SK-N-SH treated with all-trans-retinoic acid at 6 μM for 48 hours (cell line): ENCODE measurements around the gene MOK.
"Not testable (repeated sequence)": the region's sequence is repeated elsewhere in the genome, so short reads cannot be mapped to it uniquely, and the experiment has no call there.

Experiments used
- ATAC-seq: fragments of 200-7000 bp; cut with Tn5 transposase; 3 replicates; pipeline ENCODE4 v1.9.1; 2020; ENCODE audit warnings: mild to moderate bottlenecking, moderate library complexity
- ARNTL ChIP-seq: fragments of 450-650 bp; formaldehyde crosslinking; IDR thresholded peaks from 2 replicates; pipeline ENCODE4 v1.5.0; 2020; ENCODE audit warnings: low read depth, mild to moderate bottlenecking, moderate library complexity, borderline replicate concordance
- BACH2 ChIP-seq: fragments of 250-450 bp; sonication (Bioruptor Pico); IDR thresholded peaks from 2 replicates; pipeline ENCODE4 v1.9.0; 2021; ENCODE audit warnings: mild to moderate bottlenecking, borderline replicate concordance
- CSDC2 ChIP-seq: fragments of 250-450 bp; sonication (Bioruptor Pico); IDR thresholded peaks from 2 replicates; pipeline ENCODE4 v1.5.0; 2020; ENCODE audit warnings: mild to moderate bottlenecking, moderate library complexity
- ESRRG ChIP-seq: fragments of 250-450 bp; sonication (Bioruptor Pico); IDR thresholded peaks from 2 replicates; pipeline ENCODE4 v1.6.1; 2021; ENCODE audit warnings: mild to moderate bottlenecking
- ISL1 ChIP-seq: fragments of 250-450 bp; sonication (Bioruptor Pico); IDR thresholded peaks from 2 replicates; pipeline ENCODE4 v2.1.2; 2022; ENCODE audit warnings: mild to moderate bottlenecking, moderate library complexity
- OSR1 ChIP-seq: fragments of 250-450 bp; sonication (Bioruptor Pico); IDR thresholded peaks from 2 replicates; pipeline ENCODE4 v1.8.0; 2022; ENCODE audit warnings: moderate library complexity, mild to moderate bottlenecking, inconsistent platforms
- PPARA ChIP-seq: fragments of 250-450 bp; sonication (Bioruptor Pico); IDR thresholded peaks from 2 replicates; pipeline ENCODE4 v1.5.0; 2020; ENCODE audit warnings: mild to moderate bottlenecking, borderline replicate concordance
- RARB ChIP-seq: fragments of 250-450 bp; sonication (Bioruptor Pico); IDR thresholded peaks from 2 replicates; pipeline ENCODE4 v1.8.0; 2021; ENCODE audit warnings: mild to moderate bottlenecking, moderate library complexity
- SNAI2 ChIP-seq: fragments of 250-450 bp; sonication (Bioruptor Pico); IDR thresholded peaks from 2 replicates; pipeline ENCODE4 v1.5.0; 2020; ENCODE audit warnings: mild to moderate bottlenecking, moderate library complexity
- TCF4 ChIP-seq: fragments of 250-450 bp; sonication (Bioruptor Pico); IDR thresholded peaks from 2 replicates; pipeline ENCODE4 v1.8.0; 2021; ENCODE audit warnings: mild to moderate bottlenecking, moderate library complexity, borderline replicate concordance
- ZC3H10 ChIP-seq: fragments of 250-450 bp; sonication (Bioruptor Pico); IDR thresholded peaks from 2 replicates; pipeline ENCODE4 v1.5.1; 2021; ENCODE audit warnings: mild to moderate bottlenecking, moderate library complexity
- ZFP3 ChIP-seq: fragments of 250-450 bp; sonication (Bioruptor Pico); IDR thresholded peaks from 2 replicates; pipeline ENCODE4 v1.5.0; 2020; ENCODE audit warnings: mild to moderate bottlenecking, moderate library complexity
- ZNF565 ChIP-seq: fragments of 450-650 bp; formaldehyde crosslinking; conservative IDR thresholded peaks from 2 replicates; pipeline ENCODE4 v1.5.0; 2020; ENCODE audit warnings: low read depth, mild to moderate bottlenecking, moderate library complexity
- ZNF70 ChIP-seq: fragments of 450-650 bp; formaldehyde crosslinking; IDR thresholded peaks from 2 replicates; pipeline ENCODE4 v1.5.0; 2020; ENCODE audit warnings: mild to moderate bottlenecking, moderate library complexity
- ZNF8 ChIP-seq: fragments of 450-650 bp; formaldehyde crosslinking; IDR thresholded peaks from 2 replicates; pipeline ENCODE4 v1.5.0; 2020; ENCODE audit warnings: mild to moderate bottlenecking, moderate library complexity
- TF ChIP-seq, protein P1 (sequence below): fragments of 250-450 bp; sonication (Bioruptor Pico); IDR thresholded peaks from 2 replicates; pipeline ENCODE4 v1.8.0; 2020; ENCODE audit warnings: mild to moderate bottlenecking, moderate library complexity, borderline replicate concordance
- TF ChIP-seq, protein P2 (sequence below): fragments of 250-450 bp; sonication (Bioruptor Pico); IDR thresholded peaks from 2 replicates; pipeline ENCODE4 v1.5.1; 2020; ENCODE audit warnings: low read depth, mild to moderate bottlenecking, moderate library complexity
- TF ChIP-seq, protein P3 (sequence below): fragments of 250-450 bp; sonication (Bioruptor Pico); IDR thresholded peaks from 2 replicates; pipeline ENCODE4 v1.8.0; 2021; ENCODE audit warnings: low read depth, mild to moderate bottlenecking, moderate library complexity, borderline replicate concordance
- TF ChIP-seq, protein P4 (sequence below): fragments of 250-450 bp; sonication (Bioruptor Pico); IDR thresholded peaks from 2 replicates; pipeline ENCODE4 v1.5.1; 2021; ENCODE audit warnings: mild to moderate bottlenecking, moderate library complexity
- TF ChIP-seq, protein P5 (sequence below): fragments of 250-450 bp; sonication (Bioruptor Pico); IDR thresholded peaks from 2 replicates; pipeline ENCODE4 v1.5.0; 2020; ENCODE audit warnings: mild to moderate bottlenecking, moderate library complexity

MOK gene, protein sequence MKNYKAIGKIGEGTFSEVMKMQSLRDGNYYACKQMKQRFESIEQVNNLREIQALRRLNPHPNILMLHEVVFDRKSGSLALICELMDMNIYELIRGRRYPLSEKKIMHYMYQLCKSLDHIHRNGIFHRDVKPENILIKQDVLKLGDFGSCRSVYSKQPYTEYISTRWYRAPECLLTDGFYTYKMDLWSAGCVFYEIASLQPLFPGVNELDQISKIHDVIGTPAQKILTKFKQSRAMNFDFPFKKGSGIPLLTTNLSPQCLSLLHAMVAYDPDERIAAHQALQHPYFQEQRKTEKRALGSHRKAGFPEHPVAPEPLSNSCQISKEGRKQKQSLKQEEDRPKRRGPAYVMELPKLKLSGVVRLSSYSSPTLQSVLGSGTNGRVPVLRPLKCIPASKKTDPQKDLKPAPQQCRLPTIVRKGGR

DNA sequence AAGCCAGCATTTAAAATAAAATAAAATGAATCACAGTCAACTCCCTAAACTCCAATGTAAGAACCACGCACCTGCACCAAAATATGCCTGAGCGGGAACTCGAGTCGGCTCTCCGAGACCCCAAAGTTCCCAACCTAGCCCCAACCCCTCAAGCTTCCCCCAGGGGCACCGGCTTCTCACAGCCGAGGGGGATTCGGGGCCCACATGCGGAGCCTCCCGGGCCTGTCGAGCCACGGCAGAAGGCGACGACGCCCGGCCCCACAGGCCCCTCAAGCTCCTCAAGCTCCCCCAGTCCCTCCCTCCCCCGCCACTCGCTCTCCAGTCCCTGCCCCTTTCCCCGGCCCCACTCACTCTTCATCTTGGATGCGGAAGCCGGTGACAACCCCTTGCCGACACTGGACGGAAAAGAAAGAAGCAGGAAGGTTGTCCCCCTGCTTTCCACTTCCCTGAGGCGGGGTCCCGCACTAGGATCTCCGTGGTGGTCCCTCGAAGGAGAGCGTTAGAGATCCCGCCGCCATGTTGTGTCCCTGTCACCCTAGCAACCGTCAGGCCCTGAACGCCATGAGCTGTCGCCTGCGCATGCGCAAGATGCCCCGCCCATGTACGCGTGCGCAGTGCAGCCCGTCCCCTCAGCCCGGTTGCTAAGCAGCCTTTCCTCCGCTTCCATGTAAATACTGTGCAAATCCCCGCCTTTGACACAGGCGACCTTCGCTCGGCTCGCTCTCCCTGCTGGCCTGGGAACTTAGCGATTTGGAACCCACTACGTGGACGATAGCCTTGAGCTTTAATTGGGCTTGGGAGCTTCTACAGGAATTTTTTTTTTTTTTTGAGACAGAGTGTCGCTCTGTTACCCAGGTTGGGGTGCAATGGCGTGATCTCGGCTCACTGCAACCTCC lies at the start of gene MOK:
Gene MOK (minus strand): TSS at position 554 of the 896 bp plus-strand sequence. CDS start 196 bp downstream, at position 358.
- ATAC-seq = peak; percentile 93
- TF ChIP-seq CSDC2 (CRISPR knock-in tag) (no peak), ZFP3 (CRISPR knock-in tag) (no peak)

DNA sequence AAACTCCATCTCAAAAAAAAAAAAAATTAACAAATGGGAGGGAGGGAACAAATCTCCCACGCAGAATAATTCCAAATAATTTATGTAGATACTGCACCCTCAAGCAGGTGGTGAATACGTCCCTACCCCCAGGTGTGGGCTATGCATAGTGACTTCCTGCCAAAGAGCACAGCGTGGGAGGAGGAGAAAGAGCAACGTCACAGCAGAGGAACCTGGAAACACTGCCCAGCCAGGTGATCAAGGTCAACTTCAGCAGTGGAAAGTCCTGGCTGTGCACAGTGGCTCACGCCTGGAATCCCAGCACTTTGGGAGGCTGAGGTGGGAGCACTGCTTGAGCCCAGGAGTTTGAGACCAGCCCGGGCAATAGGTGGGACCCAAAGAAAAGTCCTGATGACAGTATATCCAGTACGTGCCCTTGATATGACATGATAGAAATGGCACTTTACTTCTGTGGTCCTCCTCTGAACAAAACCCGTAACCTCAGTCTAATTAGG lies 48.2 kb upstream of the MOK start:
- TF ChIP-seq ESRRG (CRISPR knock-in tag) = no peak
- TF ChIP-seq, protein P1, sequence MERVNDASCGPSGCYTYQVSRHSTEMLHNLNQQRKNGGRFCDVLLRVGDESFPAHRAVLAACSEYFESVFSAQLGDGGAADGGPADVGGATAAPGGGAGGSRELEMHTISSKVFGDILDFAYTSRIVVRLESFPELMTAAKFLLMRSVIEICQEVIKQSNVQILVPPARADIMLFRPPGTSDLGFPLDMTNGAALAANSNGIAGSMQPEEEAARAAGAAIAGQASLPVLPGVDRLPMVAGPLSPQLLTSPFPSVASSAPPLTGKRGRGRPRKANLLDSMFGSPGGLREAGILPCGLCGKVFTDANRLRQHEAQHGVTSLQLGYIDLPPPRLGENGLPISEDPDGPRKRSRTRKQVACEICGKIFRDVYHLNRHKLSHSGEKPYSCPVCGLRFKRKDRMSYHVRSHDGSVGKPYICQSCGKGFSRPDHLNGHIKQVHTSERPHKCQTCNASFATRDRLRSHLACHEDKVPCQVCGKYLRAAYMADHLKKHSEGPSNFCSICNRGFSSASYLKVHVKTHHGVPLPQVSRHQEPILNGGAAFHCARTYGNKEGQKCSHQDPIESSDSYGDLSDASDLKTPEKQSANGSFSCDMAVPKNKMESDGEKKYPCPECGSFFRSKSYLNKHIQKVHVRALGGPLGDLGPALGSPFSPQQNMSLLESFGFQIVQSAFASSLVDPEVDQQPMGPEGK (CRISPR knock-in tag) = no peak
- no peak for TF ChIP-seq SNAI2 (CRISPR knock-in tag)
- ATAC-seq = no peak

DNA sequence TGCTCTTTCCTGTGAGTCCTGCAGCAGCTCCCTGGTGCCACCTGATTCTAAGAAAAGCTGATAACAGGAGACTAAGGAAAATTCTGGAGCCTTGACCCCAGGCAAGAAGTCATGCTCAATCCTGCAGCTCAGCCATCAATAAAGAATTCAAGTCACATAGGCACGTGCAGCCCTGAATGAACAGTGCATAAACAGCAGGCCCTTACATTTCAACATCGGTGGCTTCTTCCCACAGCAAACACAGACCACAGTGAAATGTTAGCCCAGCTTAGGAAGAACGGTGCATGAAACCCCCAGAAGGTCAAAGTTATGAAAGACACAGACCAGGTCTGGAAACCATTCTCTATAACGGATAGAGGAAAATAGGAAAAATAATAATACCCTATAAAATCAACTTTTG lies 47.2 kb upstream of the MOK start:
- no peak for TF ChIP-seq BACH2 (CRISPR knock-in tag)
- no peak for TF ChIP-seq TCF4 (CRISPR knock-in tag)

DNA sequence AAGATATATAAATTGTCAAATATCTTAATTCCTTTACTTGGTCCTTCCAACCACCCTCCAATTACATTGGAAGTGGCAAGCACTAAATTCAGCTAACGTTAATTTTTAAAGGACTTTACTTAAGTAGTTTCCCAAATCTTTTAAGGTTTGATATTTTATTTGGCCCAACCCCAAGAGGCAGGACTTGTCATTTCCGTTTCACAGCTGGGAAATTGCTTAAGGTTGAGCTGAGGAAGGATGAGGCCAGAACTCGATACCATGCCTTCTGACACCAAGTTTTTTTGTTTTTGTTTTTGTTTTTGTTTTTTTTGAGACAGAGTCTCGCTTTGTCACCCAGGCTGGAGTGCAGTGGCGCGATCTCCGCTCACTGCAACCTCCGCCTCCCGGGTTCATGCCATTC lies 46.6 kb upstream of the MOK start:
- ATAC-seq = not testable (repeated sequence)

More for the DNA sequence above, 47.2 kb upstream of the MOK start:
- ATAC-seq = no peak

DNA sequence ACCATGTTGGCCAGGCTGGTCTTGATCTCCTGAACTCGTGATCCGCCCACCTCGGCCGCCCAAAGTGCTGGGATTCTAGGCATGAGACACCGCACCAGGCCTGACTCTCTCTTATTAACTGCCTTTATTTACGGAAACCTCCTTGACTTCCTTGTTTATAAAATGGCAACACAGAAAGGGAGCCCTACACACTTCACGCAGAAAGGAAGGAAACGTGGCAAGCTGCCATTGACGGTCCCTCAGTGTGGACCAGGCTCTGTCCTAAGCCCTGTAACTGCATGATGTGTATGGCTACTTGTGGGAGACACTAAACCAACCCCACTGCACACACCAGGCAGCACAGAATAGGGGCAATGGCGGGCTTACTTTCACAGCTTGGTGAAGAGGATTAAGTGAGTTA lies 46.1 kb upstream of the MOK start:
- ATAC-seq = no peak
- TF ChIP-seq TCF4 (CRISPR knock-in tag) (no peak), OSR1 (CRISPR knock-in tag) (no peak)
- TF ChIP-seq, protein P2, sequence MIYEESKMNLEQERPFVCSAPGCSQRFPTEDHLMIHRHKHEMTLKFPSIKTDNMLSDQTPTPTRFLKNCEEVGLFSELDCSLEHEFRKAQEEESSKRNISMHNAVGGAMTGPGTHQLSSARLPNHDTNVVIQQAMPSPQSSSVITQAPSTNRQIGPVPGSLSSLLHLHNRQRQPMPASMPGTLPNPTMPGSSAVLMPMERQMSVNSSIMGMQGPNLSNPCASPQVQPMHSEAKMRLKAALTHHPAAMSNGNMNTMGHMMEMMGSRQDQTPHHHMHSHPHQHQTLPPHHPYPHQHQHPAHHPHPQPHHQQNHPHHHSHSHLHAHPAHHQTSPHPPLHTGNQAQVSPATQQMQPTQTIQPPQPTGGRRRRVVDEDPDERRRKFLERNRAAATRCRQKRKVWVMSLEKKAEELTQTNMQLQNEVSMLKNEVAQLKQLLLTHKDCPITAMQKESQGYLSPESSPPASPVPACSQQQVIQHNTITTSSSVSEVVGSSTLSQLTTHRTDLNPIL (CRISPR knock-in tag) = no peak

DNA sequence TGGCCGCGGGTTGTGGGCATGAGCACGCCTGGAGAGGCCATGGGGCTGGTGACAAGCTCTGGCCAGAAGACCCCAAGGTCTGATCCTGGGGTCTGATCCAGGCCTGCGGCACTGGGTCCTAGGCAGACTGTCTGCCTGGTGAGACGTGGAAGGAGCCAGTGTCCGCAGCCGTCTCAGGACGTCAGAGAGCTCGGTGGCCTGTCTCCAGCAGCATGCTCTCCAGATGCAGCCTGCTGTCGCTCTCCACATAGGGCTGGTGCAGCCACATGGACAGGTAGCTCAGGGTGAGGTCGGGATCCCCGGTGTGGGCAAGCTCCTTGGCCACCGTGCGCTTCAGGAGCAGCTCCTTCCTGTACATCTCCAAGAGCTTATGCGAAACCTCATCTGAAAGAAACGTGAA lies 43.4 kb upstream of the MOK start:
- ATAC-seq = no peak
- TF ChIP-seq ARNTL (CRISPR knock-in tag) (no peak), SNAI2 (CRISPR knock-in tag) (no peak), ZNF8 (CRISPR knock-in tag) (no peak), RARB (no peak), ZC3H10 (CRISPR knock-in tag) (no peak), ISL1 (CRISPR knock-in tag) (no peak), ZNF70 (no peak), ZFP3 (CRISPR knock-in tag) (no peak), ZNF565 (CRISPR knock-in tag) (no peak), ESRRG (CRISPR knock-in tag) (no peak), OSR1 (CRISPR knock-in tag) (no peak), PPARA (CRISPR knock-in tag) (no peak), CSDC2 (CRISPR knock-in tag) (no peak)
- TF ChIP-seq, protein P2 (CRISPR knock-in tag) = no peak
- TF ChIP-seq, protein P3, sequence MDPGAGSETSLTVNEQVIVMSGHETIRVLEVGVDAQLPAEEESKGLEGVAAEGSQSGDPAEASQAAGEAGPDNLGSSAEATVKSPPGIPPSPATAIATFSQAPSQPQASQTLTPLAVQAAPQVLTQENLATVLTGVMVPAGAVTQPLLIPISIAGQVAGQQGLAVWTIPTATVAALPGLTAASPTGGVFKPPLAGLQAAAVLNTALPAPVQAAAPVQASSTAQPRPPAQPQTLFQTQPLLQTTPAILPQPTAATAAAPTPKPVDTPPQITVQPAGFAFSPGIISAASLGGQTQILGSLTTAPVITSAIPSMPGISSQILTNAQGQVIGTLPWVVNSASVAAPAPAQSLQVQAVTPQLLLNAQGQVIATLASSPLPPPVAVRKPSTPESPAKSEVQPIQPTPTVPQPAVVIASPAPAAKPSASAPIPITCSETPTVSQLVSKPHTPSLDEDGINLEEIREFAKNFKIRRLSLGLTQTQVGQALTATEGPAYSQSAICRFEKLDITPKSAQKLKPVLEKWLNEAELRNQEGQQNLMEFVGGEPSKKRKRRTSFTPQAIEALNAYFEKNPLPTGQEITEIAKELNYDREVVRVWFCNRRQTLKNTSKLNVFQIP (CRISPR knock-in tag) = no peak
- TF ChIP-seq, protein P4, sequence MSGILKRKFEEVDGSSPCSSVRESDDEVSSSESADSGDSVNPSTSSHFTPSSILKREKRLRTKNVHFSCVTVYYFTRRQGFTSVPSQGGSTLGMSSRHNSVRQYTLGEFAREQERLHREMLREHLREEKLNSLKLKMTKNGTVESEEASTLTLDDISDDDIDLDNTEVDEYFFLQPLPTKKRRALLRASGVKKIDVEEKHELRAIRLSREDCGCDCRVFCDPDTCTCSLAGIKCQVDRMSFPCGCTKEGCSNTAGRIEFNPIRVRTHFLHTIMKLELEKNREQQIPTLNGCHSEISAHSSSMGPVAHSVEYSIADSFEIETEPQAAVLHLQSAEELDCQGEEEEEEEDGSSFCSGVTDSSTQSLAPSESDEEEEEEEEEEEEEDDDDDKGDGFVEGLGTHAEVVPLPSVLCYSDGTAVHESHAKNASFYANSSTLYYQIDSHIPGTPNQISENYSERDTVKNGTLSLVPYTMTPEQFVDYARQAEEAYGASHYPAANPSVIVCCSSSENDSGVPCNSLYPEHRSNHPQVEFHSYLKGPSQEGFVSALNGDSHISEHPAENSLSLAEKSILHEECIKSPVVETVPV (CRISPR knock-in tag) = no peak
- TF ChIP-seq, protein P5, sequence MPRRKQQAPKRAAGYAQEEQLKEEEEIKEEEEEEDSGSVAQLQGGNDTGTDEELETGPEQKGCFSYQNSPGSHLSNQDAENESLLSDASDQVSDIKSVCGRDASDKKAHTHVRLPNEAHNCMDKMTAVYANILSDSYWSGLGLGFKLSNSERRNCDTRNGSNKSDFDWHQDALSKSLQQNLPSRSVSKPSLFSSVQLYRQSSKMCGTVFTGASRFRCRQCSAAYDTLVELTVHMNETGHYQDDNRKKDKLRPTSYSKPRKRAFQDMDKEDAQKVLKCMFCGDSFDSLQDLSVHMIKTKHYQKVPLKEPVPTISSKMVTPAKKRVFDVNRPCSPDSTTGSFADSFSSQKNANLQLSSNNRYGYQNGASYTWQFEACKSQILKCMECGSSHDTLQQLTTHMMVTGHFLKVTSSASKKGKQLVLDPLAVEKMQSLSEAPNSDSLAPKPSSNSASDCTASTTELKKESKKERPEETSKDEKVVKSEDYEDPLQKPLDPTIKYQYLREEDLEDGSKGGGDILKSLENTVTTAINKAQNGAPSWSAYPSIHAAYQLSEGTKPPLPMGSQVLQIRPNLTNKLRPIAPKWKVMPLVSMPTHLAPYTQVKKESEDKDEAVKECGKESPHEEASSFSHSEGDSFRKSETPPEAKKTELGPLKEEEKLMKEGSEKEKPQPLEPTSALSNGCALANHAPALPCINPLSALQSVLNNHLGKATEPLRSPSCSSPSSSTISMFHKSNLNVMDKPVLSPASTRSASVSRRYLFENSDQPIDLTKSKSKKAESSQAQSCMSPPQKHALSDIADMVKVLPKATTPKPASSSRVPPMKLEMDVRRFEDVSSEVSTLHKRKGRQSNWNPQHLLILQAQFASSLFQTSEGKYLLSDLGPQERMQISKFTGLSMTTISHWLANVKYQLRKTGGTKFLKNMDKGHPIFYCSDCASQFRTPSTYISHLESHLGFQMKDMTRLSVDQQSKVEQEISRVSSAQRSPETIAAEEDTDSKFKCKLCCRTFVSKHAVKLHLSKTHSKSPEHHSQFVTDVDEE (CRISPR knock-in tag) = no peak
